ENCODE data around the gene TSEN34. TPM values are rescaled to one million over a fixed set of nuclear protein-coding genes. Genes with fewer than 3 reads are reported as not detected.

Gene TSEN34
- total RNA-seq, 1 experiment from 2014 or later, result 194 TPM

DNA sequence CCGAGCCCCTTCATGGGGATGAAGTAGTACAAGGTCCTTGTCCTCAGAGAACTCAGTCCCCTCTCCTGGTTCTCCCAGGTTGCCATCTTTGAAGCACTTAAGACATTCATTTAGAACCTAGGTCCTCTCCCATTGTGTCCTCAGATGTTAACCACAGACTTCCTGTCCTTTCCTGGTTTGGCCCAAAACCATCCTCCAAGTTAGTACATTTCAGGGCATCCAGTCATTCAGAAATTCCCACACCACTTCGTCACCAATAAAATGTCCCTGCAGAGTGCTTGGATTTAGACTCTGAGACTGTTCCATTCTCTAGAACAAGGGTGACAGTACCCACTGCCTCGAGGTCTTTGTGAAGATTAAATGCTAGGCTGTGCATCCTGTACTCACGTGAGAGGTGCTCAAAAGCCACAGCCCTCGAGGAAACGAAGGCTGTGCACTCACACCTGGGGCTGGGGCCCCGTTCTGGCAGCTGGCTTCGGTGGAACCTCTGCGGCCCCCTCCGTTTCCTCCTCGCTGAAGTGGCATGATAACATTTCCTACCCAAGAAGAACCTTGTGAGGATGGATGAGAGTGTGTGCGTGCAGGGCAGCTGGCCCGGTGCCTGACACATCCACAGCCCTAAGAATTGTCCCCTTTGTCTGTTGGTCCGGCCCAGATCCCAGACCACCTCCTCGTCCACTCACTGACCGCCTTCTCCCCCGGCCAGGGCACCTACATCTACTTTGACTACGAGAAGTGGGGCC, 36.3 kb upstream of the TSEN34 start:
- peaks cover 9% of the 10 kb centered on the region for H3K36me3 ChIP-seq (ENCODE audit: control insufficient read depth, insufficient read depth, low read length)
- ATAC-seq, result no peak

DNA sequence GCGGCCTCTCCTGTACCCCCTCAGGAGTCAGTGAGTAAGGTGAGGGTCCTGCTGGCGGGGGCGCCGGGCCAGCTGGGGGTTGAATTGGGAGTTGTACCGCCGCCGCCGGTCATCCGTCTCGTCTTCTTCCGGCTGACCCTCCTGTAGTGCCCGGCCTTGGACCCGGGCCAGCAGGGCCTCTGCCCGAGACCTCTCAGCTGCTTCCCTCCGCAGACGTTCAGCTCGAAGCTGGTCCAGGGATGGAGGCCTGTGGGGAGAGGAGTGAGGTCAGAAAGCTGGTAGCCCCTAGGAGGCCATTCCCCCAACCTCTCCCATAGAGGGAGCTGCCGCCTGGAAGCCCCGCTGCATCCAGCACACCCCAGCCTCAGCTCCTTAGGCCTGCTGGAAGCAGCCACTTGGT, 35.4 kb upstream of the TSEN34 start:
- Histone ChIP-seq H3K9me3 (ENCODE audit: control insufficient read depth, insufficient read depth, low read depth, low read length) (no peaks in the 10 kb centered on the region), H3K36me3 (ENCODE audit: control insufficient read depth, insufficient read depth, low read length) (peaks cover 12% of the 10 kb centered on the region), H3K4me1 (ENCODE audit: control insufficient read depth, insufficient read depth, low read length) (peaks cover 29% of the 10 kb centered on the region), H3K27me3 (ENCODE audit: control insufficient read depth, insufficient read depth, low read length) (no peaks in the 10 kb centered on the region), H3K27ac (ENCODE audit: low read length) (no peak overlapping the region; the same call in 1 of the 2 replicates), H3K4me3 (ENCODE audit: low read depth in 2 of 2, low read length in 2 of 2) (no peak overlapping the region)
- ATAC-seq (no peak), DNase-seq (ENCODE audit: low read depth, low spot score) (no peak)
- ChIA-PET CTCF (no interaction called here), POLR2A (no interaction called here)
- BruUV-seq (replicated peaks), result no TSS peak
- intact Hi-C loops (cut with micrococcal nuclease; ENCODE audit: unreplicated experiment), result no loop called here
- in situ Hi-C loops (cut with HindIII; ENCODE audit: low pct_unique_long_range_greater_than_20kb, low sequenced_read_pairs), result no loop called here
- 0 out of 2 replicates have a peak, but pooled peaks have one; percentile 9 for TF ChIP-seq POLR2AphosphoS5 (IDR thresholded peaks at IDR 0.05; ENCODE audit: low read depth, low read length)
- TF ChIP-seq SIN3A (IDR thresholded peaks at IDR 0.05; ENCODE audit: borderline replicate concordance, insufficient read depth, low read depth, low read length), result no peak

More for the DNA sequence above, 36.3 kb upstream of the TSEN34 start:
- Histone ChIP-seq H3K4me3 (ENCODE audit: low read depth in 2 of 2, low read length in 2 of 2) (no peak overlapping the region), H3K4me1 (ENCODE audit: control insufficient read depth, insufficient read depth, low read length) (peaks cover 28% of the 10 kb centered on the region), H3K27ac (ENCODE audit: low read length) (peak overlapping the region; percentile 62), H3K9me3 (ENCODE audit: control insufficient read depth, insufficient read depth, low read depth, low read length) (no peaks in the 10 kb centered on the region), H3K27me3 (ENCODE audit: control insufficient read depth, insufficient read depth, low read length) (no peaks in the 10 kb centered on the region)
- in situ Hi-C loops (cut with HindIII; ENCODE audit: low pct_unique_long_range_greater_than_20kb, low sequenced_read_pairs) (no loop called here), intact Hi-C loops (cut with micrococcal nuclease; ENCODE audit: unreplicated experiment) (no loop called here)
- ChIA-PET CTCF (no interaction called here), POLR2A (no interaction called here)
- TSS peak; percentile 65 for BruUV-seq (replicated peaks)
- no peak for DNase-seq (ENCODE audit: low read depth, low spot score)
- TF ChIP-seq SIN3A (IDR thresholded peaks at IDR 0.05; ENCODE audit: borderline replicate concordance, insufficient read depth, low read depth, low read length) (no peak), TCF7L2 (IDR thresholded peaks at IDR 0.05; ENCODE audit: low read depth, low read length) (no peak), POLR2AphosphoS5 (IDR thresholded peaks at IDR 0.05; ENCODE audit: low read depth, low read length) (peak; percentile 70)

DNA sequence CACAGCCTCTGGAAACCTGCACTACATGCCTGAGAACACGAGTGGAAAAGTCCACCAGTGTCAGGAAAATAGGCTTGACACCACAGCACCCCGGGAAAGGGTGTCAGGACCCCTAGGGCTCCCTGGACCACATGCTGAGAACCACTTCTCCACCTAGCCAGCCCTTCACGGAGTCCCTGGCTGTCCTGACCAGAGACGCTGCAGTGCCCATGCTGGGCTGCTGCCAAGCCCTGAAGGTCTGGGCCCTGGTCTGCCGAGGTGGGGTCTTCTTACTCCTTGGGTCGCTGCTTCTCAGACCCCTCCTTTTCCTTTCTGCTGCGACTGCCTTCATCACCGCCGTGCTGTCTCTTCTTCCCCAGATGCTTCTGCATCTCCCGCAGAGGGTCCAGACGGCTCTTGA, 34.6 kb upstream of the TSEN34 start:
- peaks cover 12% of the 10 kb centered on the region for H3K36me3 ChIP-seq (ENCODE audit: control insufficient read depth, insufficient read depth, low read length)
- DNase-seq (ENCODE audit: low read depth, low spot score) (no peak), ATAC-seq (no peak)
- ChIA-PET POLR2A (no interaction called here), CTCF (interaction anchor here (0.6 kb wide), 2 partner anchors 128 to 295 kb away, joined by 4 to 5 read pairs; no protein-coding TSS in a partner anchor)
- no TSS peak for BruUV-seq (replicated peaks)
- in situ Hi-C loops (cut with HindIII; ENCODE audit: low pct_unique_long_range_greater_than_20kb, low sequenced_read_pairs) (no loop called here), intact Hi-C loops (cut with micrococcal nuclease; ENCODE audit: unreplicated experiment) (no loop called here)
- TF ChIP-seq TCF7L2 (IDR thresholded peaks at IDR 0.05; ENCODE audit: low read depth, low read length), result no peak
- TF ChIP-seq SIN3A (IDR thresholded peaks at IDR 0.05; ENCODE audit: borderline replicate concordance, insufficient read depth, low read depth, low read length), result no peak
- no peak; the same call in none of the 2 replicates for TF ChIP-seq POLR2AphosphoS5 (IDR thresholded peaks at IDR 0.05; ENCODE audit: low read depth, low read length)
- TF ChIP-seq, protein P1, sequence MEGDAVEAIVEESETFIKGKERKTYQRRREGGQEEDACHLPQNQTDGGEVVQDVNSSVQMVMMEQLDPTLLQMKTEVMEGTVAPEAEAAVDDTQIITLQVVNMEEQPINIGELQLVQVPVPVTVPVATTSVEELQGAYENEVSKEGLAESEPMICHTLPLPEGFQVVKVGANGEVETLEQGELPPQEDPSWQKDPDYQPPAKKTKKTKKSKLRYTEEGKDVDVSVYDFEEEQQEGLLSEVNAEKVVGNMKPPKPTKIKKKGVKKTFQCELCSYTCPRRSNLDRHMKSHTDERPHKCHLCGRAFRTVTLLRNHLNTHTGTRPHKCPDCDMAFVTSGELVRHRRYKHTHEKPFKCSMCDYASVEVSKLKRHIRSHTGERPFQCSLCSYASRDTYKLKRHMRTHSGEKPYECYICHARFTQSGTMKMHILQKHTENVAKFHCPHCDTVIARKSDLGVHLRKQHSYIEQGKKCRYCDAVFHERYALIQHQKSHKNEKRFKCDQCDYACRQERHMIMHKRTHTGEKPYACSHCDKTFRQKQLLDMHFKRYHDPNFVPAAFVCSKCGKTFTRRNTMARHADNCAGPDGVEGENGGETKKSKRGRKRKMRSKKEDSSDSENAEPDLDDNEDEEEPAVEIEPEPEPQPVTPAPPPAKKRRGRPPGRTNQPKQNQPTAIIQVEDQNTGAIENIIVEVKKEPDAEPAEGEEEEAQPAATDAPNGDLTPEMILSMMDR (IDR thresholded peaks at IDR 0.05), result no peak
- TF ChIP-seq, protein P2, sequence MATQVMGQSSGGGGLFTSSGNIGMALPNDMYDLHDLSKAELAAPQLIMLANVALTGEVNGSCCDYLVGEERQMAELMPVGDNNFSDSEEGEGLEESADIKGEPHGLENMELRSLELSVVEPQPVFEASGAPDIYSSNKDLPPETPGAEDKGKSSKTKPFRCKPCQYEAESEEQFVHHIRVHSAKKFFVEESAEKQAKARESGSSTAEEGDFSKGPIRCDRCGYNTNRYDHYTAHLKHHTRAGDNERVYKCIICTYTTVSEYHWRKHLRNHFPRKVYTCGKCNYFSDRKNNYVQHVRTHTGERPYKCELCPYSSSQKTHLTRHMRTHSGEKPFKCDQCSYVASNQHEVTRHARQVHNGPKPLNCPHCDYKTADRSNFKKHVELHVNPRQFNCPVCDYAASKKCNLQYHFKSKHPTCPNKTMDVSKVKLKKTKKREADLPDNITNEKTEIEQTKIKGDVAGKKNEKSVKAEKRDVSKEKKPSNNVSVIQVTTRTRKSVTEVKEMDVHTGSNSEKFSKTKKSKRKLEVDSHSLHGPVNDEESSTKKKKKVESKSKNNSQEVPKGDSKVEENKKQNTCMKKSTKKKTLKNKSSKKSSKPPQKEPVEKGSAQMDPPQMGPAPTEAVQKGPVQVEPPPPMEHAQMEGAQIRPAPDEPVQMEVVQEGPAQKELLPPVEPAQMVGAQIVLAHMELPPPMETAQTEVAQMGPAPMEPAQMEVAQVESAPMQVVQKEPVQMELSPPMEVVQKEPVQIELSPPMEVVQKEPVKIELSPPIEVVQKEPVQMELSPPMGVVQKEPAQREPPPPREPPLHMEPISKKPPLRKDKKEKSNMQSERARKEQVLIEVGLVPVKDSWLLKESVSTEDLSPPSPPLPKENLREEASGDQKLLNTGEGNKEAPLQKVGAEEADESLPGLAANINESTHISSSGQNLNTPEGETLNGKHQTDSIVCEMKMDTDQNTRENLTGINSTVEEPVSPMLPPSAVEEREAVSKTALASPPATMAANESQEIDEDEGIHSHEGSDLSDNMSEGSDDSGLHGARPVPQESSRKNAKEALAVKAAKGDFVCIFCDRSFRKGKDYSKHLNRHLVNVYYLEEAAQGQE (IDR thresholded peaks at IDR 0.05; ENCODE audit: insufficient read depth in 1 of 2, low read depth in 2 of 2, low read length in 1 of 2), result no peak
- peaks cover 32% of the 10 kb centered on the region for H3K4me1 ChIP-seq (ENCODE audit: control insufficient read depth, insufficient read depth, low read length)
- no peaks in the 10 kb centered on the region for H3K27me3 ChIP-seq (ENCODE audit: control insufficient read depth, insufficient read depth, low read length)
- H3K27ac ChIP-seq (ENCODE audit: low read length), result no peak overlapping the region
- H3K9me3 ChIP-seq (ENCODE audit: control insufficient read depth, insufficient read depth, low read depth, low read length), result no peaks in the 10 kb centered on the region
- no peak overlapping the region for H3K4me3 ChIP-seq (ENCODE audit: low read depth in 2 of 2, low read length in 2 of 2)
